GM12801 (cell line): Measurements from ENCODE around the gene P2RY14.

Source experiments
- TF ChIP-seq, protein P1 (sequence below): IDR thresholded peaks from one replicate; pipeline ENCODE4 v1.5.1; 2011; ENCODE audit warnings: control low read depth; ENCODE audit not compliant: insufficient read length; ENCODE audit errors: extremely low read depth

P2RY14 gene

DNA sequence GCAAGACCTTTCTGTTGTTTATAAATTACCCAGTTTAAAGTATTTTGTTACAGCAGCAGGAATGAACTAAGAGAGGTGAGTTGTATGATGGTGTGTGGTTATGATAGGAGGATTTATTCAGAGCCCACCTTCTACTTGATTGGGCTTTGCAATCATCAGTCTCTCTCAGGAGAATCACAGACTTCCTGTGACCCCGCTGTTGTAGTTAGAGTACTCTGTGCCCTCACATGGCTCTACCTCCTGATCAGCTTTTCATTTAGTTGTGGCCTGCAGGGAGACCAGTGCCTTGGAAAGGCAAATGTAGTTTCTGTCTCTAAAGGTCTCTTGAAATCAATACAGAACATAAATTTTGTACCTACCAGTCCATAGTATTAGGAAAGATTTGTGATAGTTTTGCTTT, 7.6 kb upstream of the P2RY14 start:
- TF ChIP-seq, protein P1, sequence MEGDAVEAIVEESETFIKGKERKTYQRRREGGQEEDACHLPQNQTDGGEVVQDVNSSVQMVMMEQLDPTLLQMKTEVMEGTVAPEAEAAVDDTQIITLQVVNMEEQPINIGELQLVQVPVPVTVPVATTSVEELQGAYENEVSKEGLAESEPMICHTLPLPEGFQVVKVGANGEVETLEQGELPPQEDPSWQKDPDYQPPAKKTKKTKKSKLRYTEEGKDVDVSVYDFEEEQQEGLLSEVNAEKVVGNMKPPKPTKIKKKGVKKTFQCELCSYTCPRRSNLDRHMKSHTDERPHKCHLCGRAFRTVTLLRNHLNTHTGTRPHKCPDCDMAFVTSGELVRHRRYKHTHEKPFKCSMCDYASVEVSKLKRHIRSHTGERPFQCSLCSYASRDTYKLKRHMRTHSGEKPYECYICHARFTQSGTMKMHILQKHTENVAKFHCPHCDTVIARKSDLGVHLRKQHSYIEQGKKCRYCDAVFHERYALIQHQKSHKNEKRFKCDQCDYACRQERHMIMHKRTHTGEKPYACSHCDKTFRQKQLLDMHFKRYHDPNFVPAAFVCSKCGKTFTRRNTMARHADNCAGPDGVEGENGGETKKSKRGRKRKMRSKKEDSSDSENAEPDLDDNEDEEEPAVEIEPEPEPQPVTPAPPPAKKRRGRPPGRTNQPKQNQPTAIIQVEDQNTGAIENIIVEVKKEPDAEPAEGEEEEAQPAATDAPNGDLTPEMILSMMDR, result no peak

DNA sequence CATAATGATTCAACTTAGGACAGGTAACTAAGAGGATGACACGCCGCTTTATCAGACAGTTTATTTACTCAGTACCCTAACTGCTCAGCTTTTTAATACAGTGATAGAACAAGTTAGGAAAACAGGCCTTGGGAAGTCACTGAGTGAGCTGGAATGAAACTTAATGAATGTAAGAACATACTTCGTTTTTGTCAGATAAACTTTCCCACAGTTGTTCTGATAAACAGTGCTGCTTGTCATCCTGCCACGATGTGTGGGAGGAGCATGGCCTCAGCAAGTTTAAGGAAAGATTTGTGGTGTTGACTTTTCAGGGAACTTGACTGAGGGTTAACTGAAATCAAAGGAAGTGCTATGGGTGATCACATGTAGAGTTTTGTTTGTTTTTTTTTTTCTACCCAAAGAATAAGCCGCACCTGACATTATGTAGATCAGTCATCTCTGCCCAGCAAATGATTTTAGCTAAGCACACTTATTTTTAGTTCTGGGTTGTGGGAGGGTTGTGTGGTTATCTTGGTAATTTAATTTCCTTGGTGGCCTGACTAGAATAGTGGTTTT, 5.6 kb upstream of the P2RY14 start:
- TF ChIP-seq, protein P1, result no peak

DNA sequence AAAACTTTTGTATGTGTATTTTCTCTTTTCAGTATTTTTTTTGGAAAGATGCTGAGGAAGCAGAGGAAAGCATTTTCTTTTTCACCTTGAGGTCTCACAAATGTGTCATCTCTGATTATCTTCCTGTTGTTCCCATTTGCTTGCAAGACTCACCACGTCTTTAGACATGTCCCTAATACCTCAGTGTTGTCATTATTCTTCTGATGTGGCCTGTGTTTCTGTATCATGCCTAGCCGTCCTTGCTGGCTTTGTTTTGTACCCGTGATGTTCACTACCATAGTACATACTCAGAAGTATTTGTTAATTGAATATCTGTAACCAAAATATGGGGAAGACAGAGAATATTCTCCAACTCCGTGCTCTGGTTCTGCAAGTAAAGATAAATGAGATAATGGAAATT, 5.0 kb upstream of the P2RY14 start:
- TF ChIP-seq, protein P1, result no peak

DNA sequence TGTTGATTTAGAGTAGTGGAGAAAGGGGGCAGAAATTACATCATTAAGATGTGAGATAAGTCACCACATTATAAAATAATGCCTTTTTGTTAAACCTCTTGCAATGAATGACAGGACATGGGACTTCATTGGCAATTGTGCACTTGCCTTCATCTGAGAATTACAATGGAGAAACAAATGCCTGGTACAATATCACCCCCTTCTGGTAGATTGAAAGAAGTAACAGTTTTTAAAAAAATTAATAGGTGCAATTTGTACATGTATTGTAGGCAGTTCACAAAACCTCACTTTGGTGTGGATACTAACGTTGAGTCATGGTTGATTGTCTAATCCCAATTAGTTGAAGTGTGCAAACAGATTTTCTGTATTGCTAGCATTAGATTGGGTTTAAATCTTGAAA, 4.6 kb upstream of the P2RY14 start:
- TF ChIP-seq, protein P1, result no peak

DNA sequence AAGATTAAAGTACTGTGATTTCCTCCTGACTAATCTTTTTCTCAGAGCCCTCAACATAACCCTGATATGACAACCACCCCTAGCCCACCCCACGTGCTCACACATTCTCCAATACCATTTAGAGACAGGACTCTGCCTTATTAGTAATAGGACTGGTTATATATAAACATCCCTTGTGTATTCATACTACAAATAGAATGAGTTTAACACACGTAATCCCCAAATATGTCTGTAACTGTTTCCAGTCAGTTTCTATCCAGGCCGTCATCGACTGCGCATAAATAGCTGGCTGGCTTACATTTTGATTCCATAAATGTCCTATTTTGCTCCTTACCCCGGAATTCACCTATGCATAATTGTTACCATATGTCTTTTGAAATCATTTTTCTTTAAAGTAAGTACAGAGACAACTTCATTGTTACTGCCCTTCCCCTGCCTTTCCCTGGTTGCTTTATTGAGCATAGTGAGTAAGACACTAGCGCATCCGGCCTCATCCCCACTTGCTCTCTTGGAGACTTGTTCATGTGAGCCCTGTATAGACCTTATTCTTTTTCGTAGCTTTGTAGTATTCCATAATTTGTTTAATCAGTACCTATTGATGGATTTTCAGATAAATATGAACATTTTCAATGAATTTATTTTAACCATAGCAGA, 3.5 kb upstream of the P2RY14 start:
- TF ChIP-seq, protein P1, result no peak

DNA sequence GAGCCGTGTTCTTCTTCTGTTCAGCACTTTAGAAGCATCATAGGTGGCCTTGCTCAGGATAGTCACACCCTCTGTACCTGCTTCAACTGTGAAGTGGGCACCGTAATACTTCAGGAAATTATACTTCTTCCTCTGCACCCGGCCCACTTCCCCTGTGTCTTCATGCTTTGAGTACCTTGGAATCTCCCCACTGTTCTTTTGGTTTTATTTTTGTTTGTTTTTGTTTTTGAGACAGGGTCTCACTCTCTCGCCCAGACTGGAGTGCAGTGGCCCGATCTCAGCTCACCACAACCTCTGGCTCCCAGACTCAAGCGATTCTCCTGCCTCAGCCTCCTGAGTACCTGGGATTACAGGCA, 1.7 kb downstream of the P2RY14 start:
- TF ChIP-seq, protein P1, result no peak

DNA sequence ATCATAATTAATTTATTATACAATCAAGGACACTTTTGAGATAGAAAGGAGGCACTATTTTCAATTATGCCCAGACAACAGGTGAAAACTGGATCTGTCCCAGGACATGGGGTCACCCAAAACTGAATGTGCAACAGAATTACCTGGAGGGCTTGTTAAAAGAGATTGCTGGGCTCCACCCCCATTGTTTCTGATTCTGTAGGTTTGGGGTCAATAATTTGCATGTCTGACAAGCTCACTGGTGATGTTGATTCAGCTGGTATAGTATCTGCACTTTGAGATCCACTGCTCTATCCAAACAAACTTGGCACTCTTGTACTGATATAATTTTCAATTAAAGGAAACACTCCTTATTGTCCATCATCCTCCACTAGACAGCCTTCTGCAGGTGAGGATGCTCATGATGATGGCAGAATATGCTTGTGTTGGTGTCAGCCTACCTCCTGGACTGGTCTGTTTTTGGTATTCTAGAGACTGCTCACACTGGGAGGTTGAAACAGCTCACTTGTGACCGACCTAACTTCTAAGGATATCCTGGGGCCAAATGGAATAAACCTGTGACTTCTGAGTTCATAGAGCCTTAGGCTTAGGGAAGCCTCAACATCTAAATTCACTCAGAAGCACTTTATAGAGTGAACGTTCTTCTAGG, 2.2 kb downstream of the P2RY14 start:
- TF ChIP-seq, protein P1, result no peak
